GM18867 (cell line): ENCODE data around the gene TELO2.
"Not testable (repeated sequence)": the region's sequence is repeated elsewhere in the genome, so short reads cannot be mapped to it uniquely, and the experiment has no call there.

ENCODE experiments used
- ATAC-seq: cut with Tn5 transposase; IDR thresholded peaks from one replicate; pipeline ENCODE4 v1.9.1; 2021; ENCODE audit warnings: mild to moderate bottlenecking, moderate library complexity; ENCODE audit not compliant: unreplicated experiment

The TELO2 gene

DNA sequence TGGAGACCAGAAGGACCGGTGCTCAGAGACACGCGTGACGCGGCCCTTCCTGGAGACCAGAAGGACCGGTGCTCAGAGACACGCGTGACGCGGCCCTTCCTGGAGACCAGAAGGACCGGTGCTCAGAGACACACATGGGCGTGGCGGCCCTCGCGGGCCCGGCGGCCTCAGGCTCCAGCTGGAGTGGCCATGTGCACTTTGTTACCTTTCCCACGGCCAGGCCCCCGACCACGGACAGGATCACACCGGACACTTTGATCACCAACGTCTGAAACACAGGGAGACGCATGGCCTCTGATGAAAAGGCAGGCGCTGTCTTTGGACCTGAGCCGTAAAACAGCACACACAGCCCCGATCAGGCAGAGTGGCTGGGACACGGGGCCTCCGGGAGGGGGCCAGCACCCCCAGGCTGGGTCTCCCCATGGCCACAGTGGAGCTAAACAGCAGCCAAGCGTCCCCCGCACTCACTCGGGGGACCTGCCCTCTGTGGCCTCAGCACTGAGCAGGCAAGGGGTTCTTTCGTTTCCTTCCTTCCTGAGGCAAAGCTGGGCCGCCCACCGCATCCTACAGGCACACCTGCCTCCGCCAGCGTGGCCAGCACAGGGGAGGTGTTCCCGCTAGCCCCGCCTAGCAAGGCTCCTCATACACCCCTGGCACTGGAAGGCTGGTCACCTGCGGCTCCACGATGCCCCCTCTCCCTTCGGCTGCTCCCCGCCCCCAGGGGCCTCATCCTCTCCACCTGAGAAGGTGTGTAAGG lies 35.5 kb upstream of the TELO2 start:
- no peak for ATAC-seq

DNA sequence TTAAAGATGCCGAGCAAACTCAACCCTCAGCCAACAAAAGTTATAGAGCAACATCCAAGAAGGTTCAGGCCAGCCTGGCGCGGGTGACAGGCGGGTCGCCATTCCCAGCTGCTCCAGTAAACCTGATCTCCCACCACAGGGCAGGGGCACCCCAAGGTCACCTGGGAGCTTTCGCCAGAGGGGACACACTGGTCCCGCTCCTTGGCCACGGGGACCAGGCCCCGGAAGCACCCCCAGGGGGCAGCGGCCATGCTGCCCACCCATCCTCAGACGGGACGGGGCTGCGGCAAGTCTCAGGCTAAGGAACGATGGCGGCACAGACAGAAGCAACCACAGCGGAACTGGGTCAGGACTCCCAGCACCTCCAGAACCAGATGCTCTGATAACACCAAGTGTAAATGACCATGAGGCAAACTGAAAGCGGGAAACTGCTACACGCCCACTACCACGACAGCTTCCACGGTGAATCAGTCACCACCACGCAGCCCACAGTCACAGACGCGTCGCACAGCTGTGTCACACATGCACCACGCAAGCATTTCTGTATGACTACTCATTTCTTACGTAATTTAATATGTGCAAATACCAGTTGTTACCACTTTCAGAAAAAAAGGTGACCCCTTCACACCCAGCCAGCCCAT lies 34.7 kb upstream of the TELO2 start:
- ATAC-seq, result no peak

GRCh38 chr16:1458977-1459341 lies 34.2 kb upstream of the TELO2 start:
- no peak for ATAC-seq

DNA sequence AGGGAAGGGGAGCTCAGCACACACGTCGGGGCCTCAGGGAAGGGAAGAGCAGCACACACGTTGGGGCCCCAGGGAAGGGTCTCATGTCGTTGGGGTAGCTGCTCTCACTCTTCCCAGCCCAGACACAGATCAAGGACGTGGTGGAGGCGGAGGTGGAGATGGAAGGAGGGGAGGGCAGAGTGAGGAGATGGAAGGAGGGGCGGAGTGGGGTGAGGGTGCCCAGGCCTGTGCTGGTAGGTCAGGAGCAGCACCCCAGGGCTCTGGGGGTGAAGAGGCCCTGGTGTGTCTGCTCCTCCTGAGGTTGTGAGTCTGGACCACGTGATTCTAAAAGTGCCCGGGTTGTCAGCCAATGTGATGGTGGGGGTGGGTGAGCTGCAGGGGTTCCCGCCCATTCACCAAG lies 33.2 kb upstream of the TELO2 start:
- ATAC-seq, result no peak

DNA sequence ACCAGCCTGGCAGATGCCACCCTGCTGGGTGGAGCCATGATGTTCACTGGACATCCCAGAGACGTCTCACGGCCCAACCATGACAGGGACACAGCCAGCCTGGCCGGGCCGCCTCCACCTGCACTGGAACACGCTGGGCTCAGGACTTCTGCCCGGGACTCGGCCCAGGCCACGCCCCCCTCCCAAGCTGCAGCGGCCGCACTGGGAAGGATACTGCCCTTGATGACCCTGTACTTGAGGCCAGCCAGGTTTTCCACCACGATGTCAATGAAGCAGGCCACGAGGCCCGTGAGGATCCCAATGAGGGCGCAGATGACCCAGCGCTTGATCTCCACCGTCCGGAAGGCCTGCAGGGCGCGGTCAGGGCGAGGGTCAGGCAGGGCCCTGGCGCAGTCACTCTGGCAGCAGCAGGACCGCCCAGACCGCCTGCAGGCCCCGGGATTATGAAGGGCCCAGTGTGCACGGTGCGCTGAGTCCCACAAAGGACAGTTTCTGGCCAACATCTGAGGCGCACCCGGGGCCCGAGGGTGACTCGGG lies 32.5 kb upstream of the TELO2 start:
- ATAC-seq, result no peak

- no peak for ATAC-seq
These were observed 32.0 kb upstream of the TELO2 start for GRCh38 chr16:1461146-1461545.

DNA sequence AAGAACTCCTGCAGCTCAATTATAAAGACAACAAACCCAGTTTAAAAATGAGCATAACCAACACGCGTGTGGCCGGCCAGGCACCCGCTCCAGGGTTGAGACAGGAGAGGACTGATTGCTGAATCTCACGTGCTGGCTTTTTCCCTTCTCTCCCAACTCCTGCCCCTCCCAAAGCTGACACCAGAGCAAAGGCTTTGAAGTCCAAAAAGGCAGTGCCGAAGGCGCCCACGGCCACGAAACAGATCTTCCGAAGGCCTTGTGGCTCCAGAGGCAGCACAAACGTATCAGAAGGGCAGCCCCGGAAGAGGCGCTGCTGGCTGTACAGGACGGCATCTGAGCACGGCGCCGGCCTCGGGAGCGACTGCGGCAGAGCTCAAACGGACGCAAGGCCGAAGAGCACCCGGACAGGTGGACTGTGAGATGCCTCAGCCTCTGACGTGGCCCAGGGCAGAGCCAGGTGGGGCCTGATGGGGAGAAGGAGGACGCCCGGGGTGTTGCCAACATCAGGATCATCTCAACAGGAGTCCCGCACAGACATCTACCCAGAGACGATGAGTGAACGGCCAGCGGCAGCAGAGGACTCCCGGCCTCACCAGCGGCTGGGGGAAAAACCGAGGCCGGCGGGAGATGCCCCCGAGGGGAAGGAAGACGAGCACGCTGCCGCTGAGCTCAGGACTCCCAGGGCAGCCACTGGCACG lies 28.8 kb upstream of the TELO2 start:
- no peak for ATAC-seq

DNA sequence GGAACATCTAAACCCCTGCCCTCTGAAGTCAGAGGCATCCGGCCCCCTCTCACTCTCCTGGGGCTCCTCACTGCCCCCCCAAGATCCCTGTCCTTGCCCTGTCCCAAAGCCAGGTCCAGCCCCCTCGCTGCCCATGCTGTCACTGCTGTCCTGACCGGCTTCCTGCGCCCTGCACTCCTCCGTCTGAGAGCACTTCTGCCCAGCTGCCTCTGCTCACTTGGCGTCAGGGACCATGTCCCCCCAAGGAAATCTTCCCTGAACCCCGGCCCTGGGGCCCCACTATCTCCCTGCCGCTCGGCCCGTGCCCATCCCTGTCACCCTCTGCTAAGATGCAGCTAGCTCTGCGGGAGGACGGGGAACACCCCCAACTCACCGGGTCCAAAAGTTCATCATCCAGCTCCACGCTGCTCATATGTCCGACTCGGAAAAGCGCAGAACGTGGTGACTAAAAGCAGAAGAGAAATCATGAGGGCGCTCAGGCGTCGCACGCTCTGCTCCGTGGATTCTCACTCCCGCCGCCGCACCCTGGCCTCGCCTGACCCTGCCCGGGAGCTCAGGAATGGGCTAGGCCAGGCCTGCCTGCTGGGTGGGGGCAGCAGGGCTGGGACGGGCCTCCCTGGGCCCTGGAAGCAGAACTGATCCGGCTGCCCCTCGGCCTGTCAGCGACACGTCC lies 28.1 kb upstream of the TELO2 start:
- no peak for ATAC-seq

- no peak for ATAC-seq
These were observed 27.6 kb upstream of the TELO2 start for GRCh38 chr16:1465567-1465915.

DNA sequence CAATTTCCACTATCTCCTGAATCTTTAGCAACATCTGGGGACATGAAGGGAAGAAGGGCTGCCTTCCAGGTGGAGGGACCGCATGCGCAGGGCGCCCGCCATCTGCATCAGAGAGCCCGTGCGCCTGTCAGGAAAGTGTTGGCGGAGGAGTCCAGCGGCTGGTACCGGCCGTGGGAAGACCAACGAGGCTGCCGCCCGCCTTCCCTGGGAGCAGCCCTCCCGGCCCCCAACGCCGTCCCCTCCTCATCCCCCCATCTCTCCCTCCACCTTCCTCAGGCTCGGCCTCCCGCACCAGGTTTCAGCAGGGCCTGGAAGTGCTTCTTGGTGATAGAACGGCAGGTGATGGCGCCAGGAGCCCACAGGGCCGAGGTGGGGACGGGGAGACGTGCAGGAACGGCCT lies 27.1 kb upstream of the TELO2 start:
- ATAC-seq, result no peak

- no peak for ATAC-seq
These were observed 26.1 kb upstream of the TELO2 start for GRCh38 chr16:1466968-1467521.

DNA sequence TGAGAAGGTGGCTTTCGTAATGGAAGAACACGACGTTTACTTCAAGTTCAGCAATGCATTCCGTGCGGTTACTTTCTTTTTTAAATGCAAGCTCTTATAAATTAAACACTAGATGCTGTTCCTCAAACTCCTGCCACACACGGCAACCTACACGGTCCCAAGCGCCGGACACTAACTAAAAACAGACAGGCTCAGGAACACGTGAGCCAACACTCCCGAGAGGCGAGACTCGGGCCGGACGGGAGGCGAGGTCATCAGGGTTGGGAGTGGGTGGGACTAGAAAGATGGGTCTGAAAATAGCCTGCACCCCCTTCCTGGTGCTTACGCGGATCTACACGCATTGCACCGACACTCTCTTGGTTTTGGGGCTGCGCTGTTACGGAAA lies 24.7 kb upstream of the TELO2 start:
- ATAC-seq, result no peak

- ATAC-seq, result not testable (repeated sequence)
These were observed 24.0 kb upstream of the TELO2 start for GRCh38 chr16:1469141-1469540.

GRCh38 chr16:1469693-1470201 lies 23.4 kb upstream of the TELO2 start:
- no peak for ATAC-seq

DNA sequence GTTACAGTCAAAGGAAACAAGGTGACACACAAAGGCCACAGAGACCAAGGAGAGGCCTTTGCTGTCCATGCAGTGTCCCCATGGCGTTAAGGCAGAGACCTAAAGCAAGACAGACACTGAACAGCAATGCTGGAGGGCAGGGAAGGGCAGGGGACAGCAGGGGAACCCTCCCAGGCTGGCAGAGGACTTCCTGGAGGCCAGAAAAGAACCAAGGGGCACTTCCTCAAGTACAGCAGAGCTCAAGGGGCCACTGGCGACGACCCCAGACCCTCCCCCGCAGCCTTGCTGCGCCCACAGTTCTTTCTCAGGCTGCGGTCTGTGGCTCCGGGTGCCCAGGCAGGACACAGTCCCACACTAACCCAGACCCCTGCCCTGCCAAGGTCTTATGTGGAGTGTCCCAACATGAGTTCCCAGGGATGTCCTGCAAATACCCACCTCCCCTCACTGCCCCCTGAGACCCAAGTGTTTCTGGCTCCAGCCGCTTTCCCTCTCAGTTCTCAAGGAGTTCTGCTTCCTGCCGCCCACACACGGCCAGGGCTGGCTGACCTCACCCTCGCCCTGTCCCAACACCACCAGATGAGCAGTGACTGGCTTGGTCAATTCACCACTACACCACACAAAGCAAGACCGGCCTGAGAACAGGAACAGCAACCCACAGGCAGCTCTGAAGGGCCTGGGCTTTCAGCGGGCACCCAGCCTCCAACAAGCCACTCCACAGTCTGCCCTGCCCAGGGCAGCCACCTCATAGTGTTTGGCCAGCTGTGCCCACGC lies 22.5 kb upstream of the TELO2 start:
- no peak for ATAC-seq

- ATAC-seq, result no peak
These were observed 21.5 kb upstream of the TELO2 start for GRCh38 chr16:1471569-1472194.

- no peak for ATAC-seq
These were observed 20.2 kb upstream of the TELO2 start for GRCh38 chr16:1472974-1473373.

DNA sequence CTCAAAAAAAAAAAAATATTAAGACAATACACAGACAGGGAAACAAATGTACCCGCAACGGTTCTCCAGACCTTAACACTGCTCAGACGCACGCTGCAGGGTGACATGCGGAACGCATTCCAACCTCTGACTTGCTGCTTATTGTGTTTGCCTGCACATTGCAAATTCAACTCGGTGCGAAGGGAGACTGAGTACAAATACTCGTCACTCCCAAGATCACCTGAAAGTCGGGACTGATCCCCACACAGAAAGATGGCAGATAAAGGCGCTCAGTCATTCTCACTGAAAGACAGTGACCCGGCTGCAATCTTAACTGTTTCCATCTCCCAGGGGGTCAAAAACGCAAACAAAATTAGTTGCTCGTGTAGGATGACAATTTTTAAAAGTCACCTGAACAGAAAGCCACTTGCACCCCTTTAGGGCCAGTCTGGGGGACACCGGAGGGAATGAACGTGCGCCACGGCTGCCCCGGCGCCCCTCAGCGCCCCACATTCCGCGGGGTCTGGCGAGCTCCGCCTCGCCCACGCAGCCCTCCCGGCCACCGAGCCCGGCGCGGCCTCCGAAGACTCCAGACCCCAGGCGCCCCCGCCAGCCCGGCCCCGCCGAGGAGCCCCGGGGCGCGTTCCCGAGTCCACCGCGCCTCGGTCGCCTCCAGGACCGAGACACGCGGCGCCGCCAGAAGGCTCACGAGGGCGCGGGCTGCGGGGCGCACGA lies 18.9 kb upstream of the TELO2 start:
- peak; percentile 17 for ATAC-seq
